HG03457 (cell line): ENCODE data around the gene BTRC.
"Not testable (repeated sequence)": the region's sequence is repeated elsewhere in the genome, so short reads cannot be mapped to it uniquely, and the experiment has no call there.

Experiments used
- ATAC-seq: cut with Tn5 transposase; IDR thresholded peaks from one replicate; pipeline ENCODE4 v1.9.1; 2021; ENCODE audit warnings: moderate number of reproducible peaks; ENCODE audit not compliant: unreplicated experiment

The BTRC gene

DNA sequence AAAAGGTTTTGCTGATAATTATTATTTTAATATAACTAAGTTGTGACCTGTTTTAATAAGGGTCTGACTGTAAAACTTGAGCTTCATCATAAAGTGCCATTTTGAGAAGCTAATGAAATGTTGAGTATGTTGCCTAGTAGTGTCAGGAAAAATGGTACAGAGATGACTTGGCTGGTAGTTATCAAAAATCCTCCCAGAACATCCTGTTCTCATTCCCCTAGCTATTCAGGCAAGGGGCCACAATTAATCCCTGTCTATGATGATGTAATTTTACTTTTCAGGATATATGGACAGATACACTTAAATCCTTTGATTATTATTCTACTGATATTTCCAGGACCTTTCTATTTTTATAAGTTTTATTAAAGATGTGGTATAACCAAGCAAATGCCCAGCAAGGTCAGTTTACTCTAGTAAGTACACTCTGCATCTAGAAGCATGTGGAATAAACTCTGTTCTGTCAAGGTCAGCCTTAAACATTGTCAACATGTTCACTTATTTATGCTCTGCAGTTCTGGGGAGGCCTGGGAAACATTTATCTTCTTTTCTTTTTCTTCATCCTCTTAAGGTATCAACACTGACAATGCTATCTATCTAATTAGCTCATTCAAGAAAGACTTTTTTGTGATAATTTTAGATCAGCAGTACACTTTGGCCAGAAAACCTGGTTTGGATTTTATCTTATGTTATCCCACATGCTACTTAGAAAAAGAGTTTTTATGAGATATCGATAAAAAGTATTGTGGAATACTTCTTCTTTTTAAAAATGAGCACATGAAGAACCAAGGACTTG is 32.1 kb downstream of the BTRC start:
- no peak for ATAC-seq

DNA sequence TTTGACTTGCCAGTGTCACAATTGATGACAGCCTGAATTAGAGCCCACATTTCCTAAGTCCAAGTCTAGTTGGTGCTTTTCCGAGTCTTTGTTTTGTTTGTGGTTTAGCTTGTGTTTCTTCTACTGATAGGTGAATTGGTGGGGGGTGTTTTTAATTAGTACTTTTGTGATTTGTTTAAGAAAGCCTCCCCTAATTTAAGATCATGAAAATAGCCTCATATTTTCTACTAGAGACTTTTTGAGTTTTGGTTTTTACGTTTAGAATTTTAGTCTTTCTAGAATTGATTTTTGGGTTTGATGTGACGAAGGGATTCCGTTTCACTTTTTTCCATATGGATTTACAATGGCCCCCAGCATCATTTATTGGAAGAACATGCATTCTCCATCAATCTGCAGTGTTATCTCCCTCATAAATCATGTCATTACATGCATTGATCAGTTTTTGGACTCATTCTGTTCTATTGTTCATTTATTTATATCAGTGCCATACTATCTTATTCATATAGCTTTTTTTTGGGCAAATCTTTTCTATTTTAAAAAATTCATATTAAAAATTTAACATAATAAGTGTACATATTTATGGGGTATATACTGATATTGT is 32.8 kb downstream of the BTRC start:
- no peak for ATAC-seq

DNA sequence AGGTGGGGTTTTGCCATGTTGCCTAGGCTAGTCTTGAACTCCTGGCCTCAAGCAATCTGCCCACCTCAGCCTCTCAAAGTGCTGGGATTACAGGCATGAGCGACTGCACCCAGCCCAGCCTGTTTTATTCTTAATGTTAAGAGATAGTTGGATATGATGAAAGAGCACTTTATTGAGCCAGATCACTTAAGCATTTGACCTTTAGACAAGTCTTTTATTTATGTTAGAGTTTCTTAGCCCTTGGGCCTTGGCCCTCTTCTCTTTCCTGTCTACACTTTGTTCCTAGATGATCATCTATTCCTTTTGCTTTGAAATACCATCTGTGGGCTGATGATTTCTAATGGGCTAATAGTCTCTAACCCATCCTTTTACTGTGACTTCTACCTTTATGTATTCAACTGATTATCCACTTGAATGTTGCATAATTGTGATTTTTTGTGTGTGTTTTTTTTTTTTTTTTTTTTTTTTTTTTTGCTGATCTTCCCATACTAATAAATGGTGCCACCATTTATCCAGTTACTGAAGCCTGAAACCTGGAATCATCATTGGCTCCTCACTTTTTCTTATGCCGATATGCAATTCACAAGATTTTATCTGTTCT is 34.8 kb downstream of the BTRC start:
- no peak for ATAC-seq

DNA sequence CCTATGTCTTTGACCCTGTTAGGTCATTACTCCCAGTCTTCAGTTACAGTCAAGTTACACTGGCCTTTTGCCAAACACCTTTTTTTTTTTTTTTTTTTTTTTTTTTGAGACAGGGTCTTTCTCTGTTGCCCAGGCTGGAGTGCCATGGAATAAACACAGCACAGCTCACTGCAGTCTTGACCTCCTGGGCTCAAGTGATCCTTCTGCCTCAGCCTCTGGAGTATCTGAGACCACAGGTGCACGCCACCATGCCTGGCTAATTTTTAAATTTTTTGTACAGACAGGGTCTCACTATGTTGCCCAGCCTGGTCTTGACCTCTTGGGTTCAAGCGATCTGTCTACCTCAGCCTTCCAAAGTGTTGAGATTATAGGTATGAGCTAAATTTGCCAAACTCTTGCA is 35.6 kb downstream of the BTRC start:
- ATAC-seq, result not testable (repeated sequence)

DNA sequence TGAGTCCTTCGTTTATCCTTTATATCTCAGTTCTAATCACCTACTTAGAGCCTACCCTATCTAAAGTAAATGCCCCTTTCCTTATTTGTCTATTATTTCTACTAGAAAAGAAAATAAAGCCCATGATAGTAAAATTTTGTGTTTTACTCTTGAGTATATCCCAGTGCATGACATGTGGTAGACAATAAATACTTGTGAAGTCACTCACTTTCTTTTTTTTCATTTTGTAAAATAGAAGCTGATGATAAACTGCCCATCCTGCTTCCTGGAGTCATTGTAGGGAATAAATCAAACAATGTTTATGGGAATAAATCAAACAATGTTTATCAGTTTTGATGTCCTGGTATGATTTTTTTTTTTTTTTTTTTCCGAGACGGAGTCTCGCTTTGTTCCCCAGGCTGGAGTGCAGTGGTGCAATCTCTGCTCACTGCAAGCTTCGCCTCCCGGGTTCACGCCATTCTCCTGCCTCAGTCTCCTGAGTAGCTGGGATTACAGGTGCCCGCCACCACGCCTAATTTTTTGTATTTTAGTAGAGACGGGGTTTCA is 36.1 kb downstream of the BTRC start:
- ATAC-seq, result no peak

DNA sequence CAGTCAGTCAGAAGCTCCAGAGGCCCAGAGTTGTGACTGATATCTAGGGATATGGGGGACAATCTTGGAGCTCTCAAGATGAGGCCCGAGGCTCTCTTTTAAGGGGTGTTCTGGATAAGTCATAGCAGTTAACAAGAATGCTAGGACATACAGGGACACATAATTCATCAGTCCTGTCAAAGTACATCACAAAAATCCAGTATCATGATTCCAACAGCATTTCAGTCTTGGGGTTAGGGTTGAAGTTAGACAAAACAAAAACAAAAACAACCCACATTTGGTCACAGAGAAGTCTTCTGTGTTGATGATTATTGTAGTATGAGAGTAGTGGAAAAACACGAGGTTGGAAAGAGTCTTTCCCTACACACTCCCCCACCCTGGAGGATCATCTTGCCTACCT is 39.4 kb downstream of the BTRC start:
- no peak for ATAC-seq

DNA sequence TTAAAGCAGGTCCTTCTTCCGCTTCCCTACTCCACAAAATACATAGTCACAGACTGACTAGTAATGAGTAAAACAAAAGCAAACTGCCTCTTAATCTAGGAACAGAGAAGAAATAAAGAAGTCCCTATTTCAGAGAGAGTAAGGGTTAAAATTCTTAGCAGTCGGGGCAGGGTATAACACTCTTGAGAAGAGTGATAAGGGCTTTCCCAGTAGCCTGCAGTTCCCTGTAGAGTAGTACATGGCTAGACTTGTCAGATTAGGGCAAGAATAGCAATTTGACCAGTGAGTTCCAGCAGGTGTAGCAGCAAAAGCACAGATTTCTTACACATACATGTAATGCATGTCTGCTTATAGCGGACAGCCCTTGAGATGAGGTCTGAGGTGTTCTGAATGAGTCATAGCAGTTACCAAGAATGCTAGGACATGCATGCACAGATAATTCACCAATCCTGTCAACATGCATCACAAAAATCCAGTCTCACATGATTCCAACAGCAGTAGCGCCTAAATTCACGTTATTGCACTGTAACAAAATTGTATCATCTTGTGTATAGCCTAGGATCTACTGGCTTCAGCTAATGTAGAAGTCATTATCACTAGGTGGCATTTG is 40.7 kb downstream of the BTRC start:
- ATAC-seq, result no peak

DNA sequence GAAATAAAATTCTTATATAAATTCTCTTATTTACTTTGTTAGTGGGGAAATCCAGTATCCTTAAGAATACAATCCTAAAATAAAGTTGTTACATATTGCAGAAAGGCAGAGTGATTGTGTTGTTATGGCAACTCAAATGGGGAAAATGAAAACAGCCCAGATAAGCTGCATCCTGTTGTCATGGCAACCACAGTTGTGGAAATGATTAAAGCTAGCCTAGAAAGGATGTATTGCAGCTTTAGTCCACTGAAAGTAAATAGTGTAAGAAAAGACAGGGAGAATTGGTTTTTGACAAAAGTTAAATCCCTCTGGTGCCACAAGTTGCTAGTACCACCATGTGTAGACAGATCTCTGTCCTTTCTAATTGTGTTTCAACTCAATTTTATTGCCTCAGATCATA is 43.2 kb downstream of the BTRC start:
- ATAC-seq, result no peak

DNA sequence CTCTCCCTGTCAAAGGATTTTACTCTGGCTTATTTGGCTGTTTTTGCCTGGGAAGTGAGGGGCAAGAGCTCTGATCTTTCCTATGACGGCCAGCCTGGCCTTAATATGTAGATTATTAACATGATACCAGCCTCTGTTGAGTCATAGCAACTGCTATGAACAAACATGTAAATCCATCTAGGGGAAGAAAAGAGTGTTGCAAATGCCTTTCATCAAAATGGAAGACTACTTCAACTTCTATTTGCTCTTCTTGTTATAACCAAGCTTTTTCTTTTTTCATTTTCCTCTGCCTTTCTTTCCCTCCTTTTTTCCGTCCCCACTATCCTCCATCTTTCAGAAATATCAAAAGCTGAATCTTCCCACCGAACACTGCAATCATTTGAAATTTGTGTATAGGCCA is 46.6 kb downstream of the BTRC start:
- no peak for ATAC-seq

DNA sequence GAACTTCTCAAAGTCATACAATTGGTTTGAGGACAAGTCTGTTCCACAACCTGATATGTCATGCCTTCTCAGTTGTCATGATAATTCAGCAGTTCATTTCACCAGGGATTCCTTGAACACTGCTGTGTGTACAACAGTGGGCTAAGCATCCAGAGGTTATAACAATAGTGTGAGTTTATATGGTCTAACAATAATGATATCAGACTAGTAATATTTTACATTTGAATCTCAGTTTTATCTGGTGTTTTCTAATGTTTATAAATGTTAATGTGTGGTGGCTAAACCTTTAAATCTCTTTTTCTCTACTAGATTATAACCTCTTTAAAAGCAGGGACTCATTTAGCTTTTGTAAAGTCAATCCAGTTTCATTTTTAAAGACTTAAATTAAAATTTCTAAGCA is 48.7 kb downstream of the BTRC start:
- ATAC-seq, result no peak

DNA sequence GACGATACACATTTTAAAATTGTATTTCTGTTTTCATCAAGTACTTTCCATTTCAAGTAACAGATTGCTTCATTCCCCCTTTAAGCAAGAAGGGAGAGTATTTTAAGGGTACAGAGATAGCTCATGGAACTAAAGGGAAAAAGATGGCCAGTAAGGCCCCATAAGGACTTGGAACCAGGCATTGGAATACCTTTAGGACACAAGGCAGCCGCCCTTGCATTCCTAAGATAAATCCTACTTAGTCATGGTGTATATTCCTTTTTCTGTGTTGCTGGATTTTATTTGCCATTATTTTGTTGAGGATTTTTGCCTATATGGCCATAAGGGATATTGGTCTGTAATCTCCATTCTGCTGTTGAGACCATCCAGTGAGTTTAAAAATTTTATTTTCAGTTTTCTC is 49.2 kb downstream of the BTRC start:
- ATAC-seq, result no peak

DNA sequence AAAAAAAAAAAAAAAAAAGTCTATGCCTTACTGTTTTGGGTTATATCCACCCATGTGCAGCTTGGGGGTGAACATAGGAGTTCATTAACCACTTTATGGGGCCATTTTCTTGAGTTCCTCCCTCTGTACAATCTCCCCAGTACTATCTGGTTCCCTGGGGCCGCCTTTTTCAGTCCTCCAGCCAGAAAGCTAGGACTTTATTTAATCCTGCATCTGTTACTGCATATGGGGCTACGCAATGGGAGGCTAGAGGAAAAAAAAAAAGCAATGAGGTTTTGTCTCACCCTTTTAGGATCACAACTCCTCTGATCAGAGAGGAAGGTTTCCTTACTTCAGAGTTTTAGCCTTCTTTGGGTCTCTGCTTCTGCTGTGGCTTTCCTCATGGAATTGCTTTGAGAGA is 51.0 kb downstream of the BTRC start:
- ATAC-seq, result no peak

DNA sequence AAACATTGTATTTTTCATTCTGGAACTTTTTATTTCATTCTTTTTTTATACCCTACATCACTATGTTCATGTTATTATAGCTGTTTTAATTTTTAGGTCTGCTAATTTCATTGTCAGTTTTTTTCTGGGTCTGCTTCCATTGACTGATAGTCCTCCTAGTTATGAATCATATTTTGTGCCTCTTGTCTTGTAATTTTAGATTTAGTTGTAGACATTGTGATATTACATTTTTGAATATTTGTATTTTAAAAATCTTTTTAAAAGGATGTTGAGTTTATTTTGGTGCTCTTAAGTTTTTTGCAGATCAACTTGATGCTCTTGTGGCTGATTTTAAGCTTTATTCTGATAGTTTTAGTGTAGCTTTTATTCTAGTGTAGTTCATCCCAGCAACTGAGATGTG is 57.6 kb downstream of the BTRC start:
- no peak for ATAC-seq

DNA sequence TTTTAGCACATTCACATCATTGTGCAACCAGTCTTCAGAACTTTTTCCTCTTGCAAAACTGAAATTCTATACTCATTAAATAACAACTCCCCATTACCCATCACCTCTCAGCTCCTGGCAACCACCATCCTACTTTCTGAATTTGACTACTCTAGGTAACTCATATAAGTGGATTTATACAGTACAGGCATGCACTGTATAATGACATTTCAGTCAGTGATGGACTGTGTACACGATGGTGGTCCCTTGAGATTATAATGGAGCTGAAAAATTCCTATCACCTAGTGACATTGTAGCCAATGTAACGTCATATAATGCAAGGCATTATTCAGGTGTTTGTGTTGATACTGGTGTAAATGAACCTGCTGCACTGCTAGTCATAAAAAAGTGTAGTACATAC is 60.1 kb downstream of the BTRC start:
- no peak for ATAC-seq

DNA sequence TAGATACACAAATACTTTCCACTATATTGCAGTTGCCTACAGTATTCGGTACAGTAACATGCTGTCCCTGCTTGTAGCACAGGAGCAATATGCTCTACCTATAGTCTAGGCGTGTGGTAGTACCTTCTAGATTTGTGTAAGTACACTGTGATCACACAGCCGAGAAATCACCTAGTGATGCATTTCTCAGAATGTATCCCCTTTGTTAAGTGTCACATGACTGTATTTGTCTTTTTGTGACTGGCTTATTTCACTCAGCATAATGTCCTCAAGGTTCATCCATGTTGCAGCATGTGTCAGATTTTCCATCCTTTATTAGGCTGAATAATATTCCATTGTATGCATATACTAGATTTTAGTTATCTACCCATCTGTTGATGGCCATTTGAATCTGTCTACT is 61.9 kb downstream of the BTRC start:
- no peak for ATAC-seq

DNA sequence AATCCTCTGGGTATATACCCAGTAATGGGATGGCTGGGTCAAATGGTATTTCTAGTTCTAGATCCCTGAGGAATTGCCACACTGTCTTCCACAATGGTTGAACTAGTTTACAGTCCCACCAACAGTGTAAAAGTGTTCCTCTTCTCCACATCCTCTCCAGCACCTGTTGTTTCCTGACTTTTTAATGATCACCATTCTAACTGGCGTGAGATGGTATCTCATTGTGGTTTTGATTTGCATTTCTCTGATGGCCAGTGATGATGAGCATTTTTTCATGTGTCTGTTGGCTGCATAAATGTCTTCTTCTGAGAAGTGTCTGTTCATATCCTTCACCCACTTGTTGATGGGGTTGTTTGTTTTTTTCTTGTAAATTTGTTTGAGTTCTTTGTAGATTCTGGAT is 68.0 kb downstream of the BTRC start:
- ATAC-seq, result not testable (repeated sequence)

DNA sequence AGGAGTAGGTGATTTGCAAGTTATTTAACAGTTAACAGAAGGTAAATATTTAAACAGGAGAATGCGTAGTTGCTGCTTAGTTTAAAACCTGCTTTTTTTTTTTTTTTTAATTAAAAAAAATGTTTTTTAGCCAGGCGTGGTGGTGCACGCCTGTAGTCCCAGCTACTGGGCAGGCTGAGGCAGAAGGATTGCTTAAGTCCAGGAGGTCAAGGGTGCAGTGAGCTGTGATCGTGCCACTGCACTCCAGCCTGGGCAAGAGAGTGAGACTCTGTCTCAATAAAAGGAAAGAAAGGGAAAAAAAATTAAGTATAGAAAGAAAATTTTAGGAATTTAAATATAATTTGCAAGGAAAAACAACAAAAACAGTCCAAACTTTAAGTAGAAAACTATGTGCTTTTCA is 71.6 kb downstream of the BTRC start:
- no peak for ATAC-seq

DNA sequence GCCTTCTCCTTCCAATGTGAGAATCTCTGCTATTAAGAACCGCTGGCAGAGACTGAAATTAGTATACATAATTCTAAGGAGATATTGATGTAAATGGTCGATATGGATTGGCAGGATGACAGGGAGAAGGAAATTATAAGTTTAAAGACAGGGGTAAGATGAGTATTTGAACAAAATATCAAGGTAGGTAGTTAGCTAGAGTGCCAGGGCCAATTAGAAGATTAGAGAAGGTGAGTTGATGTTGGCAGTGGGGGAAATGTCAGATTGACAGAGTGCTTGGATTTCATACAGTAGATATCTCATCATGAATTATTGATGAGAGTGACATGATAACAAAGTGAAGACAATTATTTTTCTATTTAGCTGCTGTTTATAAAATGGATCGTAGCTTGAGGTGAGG is 74.1 kb downstream of the BTRC start:
- ATAC-seq, result no peak

DNA sequence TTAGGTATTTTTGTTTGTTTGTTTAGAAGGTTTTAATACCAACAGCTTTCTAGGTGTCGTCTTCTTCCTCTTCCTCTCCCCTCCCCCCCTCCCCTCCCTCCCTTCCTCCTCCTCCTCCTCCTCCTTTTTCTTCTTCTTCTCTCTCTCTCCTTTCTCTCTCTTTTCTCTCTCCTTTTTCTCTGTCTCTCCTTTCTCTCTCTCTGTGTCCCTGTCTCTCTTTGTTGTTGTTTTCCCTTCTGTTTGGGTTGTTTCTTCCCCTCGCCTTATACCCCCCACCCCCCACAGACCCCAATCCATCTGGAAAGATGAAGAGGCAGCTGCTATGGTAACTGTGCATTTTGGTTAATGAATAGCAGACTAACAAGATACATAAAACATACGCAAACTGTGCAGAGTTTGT is 75.5 kb downstream of the BTRC start:
- no peak for ATAC-seq

DNA sequence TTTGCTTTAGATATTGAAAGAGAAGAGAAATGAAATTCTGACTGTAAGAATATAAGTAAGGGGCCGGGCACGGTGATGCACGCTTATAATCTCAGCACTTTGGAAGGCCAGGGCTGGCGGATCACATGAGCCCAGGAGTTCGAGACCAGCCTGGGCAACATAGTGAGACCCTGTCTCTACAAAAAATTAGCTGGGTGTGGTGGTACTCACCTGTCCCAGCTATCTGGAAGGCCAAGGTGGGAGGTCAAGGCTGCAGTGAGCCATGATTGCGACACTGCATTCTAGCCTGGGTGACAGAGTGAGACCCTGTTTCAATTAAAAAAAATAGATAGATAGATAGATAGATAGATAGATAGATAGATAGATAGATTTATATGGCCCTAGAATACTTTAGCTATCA is 82.3 kb downstream of the BTRC start:
- ATAC-seq, result no peak

DNA sequence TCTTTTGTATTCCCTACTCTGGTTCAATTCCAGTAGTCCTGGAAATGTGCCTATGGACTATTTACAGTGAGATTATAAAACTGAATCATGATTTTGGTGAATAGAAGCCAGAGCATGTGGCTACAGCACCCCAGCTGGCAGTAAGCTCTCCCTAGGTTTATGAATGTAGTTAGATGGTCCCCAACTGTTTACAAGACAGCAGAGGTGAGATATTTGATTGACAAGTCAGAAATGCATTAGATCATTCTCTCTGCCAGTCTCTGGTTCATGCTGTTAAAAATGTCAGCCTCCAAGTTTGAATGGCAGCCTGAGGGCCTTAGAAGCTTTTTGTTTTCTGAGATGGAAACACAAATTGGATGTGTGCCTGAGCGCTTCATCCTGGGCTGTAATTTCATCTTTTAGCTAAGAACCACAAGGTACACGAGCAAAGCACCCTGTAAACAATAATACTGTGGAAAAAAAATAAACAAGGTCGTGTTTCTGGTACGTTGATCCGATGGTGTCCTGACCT is 85.0 kb downstream of the BTRC start:
- ATAC-seq, result no peak
